ENCODE results near the gene IDUA.
A peak's percentile ranks its signal among the peaks of the same experiment; 100 is the strongest.
"Not testable (repeated sequence)": the region's sequence is repeated elsewhere in the genome, so short reads cannot be mapped to it uniquely, and the experiment has no call there.

IDUA gene

GRCh38 chr4:996030-996996, 9.5 kb downstream of the IDUA start:
- no peak overlapping the region for H3K9ac ChIP-seq (ENCODE audit: low read depth, low read length)
- H3K27me3 ChIP-seq (ENCODE audit: insufficient read depth, low read length) = peaks cover 61% of the 10 kb centered on the region
- no peaks in the 10 kb centered on the region for H3K9me3 ChIP-seq (ENCODE audit: insufficient read depth, low read depth, low read length)
- H3K36me3 ChIP-seq (ENCODE audit: insufficient read depth, low read depth, low read length) = no peaks in the 10 kb centered on the region
- no peaks in the 10 kb centered on the region for H3K4me1 ChIP-seq (ENCODE audit: insufficient read depth, low read length)
- H3K4me3 ChIP-seq (ENCODE audit: low read length) = no peak overlapping the region
- no peak overlapping the region for H3K27ac ChIP-seq (ENCODE audit: low read length)

- Histone ChIP-seq H3K9me3 (ENCODE audit: insufficient read depth, low read depth, low read length) (no peaks in the 10 kb centered on the region), H3K27ac (ENCODE audit: low read length) (no peak overlapping the region), H3K4me3 (ENCODE audit: low read length) (no peak overlapping the region; the same call in 1 of the 2 replicates), H3K9ac (ENCODE audit: low read depth, low read length) (no peak overlapping the region), H3K4me1 (ENCODE audit: insufficient read depth, low read length) (no peaks in the 10 kb centered on the region), H3K36me3 (ENCODE audit: insufficient read depth, low read depth, low read length) (no peaks in the 10 kb centered on the region), H3K27me3 (ENCODE audit: insufficient read depth, low read length) (peaks cover 68% of the 10 kb centered on the region)
Observed at GRCh38 chr4:996997-997374, 10.1 kb downstream of the IDUA start.

- no peaks in the 10 kb centered on the region for H3K4me1 ChIP-seq (ENCODE audit: insufficient read depth, low read length)
- peak overlapping the region; percentile 40; the same call in 1 of the 2 replicates for H3K4me3 ChIP-seq (ENCODE audit: low read length)
- peaks cover 73% of the 10 kb centered on the region for H3K27me3 ChIP-seq (ENCODE audit: insufficient read depth, low read length)
- H3K27ac ChIP-seq (ENCODE audit: low read length) = no peak overlapping the region
- no peak overlapping the region for H3K9ac ChIP-seq (ENCODE audit: low read depth, low read length)
- no peaks in the 10 kb centered on the region for H3K36me3 ChIP-seq (ENCODE audit: insufficient read depth, low read depth, low read length)
- H3K9me3 ChIP-seq (ENCODE audit: insufficient read depth, low read depth, low read length) = no peaks in the 10 kb centered on the region
Observed at GRCh38 chr4:997375-998071, 10.7 kb downstream of the IDUA start.

- Histone ChIP-seq H3K36me3 (ENCODE audit: insufficient read depth, low read depth, low read length) (no peaks in the 10 kb centered on the region), H3K4me3 (ENCODE audit: low read length) (no peak overlapping the region), H3K9ac (ENCODE audit: low read depth, low read length) (no peak overlapping the region), H3K9me3 (ENCODE audit: insufficient read depth, low read depth, low read length) (no peaks in the 10 kb centered on the region), H3K27ac (ENCODE audit: low read length) (no peak overlapping the region), H3K27me3 (ENCODE audit: insufficient read depth, low read length) (peaks cover 80% of the 10 kb centered on the region), H3K4me1 (ENCODE audit: insufficient read depth, low read length) (no peaks in the 10 kb centered on the region)
Observed at GRCh38 chr4:998096-998691, 11.3 kb downstream of the IDUA start.

GRCh38 chr4:999240-999863, 12.5 kb downstream of the IDUA start:
- H3K4me1 ChIP-seq (ENCODE audit: insufficient read depth, low read length); H3K9ac ChIP-seq (ENCODE audit: low read depth, low read length); H3K4me3 ChIP-seq (ENCODE audit: low read length); H3K27ac ChIP-seq (ENCODE audit: low read length); H3K36me3 ChIP-seq (ENCODE audit: insufficient read depth, low read depth, low read length); H3K9me3 ChIP-seq (ENCODE audit: insufficient read depth, low read depth, low read length): not testable (repeated sequence)
- H3K27me3 ChIP-seq (ENCODE audit: insufficient read depth, low read length) = peaks cover 92% of the 10 kb centered on the region

GRCh38 chr4:999882-1000425, 13.1 kb downstream of the IDUA start:
- H3K9ac ChIP-seq (ENCODE audit: low read depth, low read length) = no peak overlapping the region
- no peak overlapping the region for H3K27ac ChIP-seq (ENCODE audit: low read length)
- no peaks in the 10 kb centered on the region for H3K4me1 ChIP-seq (ENCODE audit: insufficient read depth, low read length)
- no peaks in the 10 kb centered on the region for H3K36me3 ChIP-seq (ENCODE audit: insufficient read depth, low read depth, low read length)
- no peak overlapping the region for H3K4me3 ChIP-seq (ENCODE audit: low read length)
- H3K9me3 ChIP-seq (ENCODE audit: insufficient read depth, low read depth, low read length) = no peaks in the 10 kb centered on the region
- H3K27me3 ChIP-seq (ENCODE audit: insufficient read depth, low read length) = peaks cover 98% of the 10 kb centered on the region

GRCh38 chr4:1000686-1001260, 13.9 kb downstream of the IDUA start:
- H3K27me3 ChIP-seq (ENCODE audit: insufficient read depth, low read length) = peaks cover 99% of the 10 kb centered on the region
- no peaks in the 10 kb centered on the region for H3K4me1 ChIP-seq (ENCODE audit: insufficient read depth, low read length)
- H3K27ac ChIP-seq (ENCODE audit: low read length) = no peak overlapping the region
- no peaks in the 10 kb centered on the region for H3K9me3 ChIP-seq (ENCODE audit: insufficient read depth, low read depth, low read length)
- no peak overlapping the region for H3K9ac ChIP-seq (ENCODE audit: low read depth, low read length)
- H3K4me3 ChIP-seq (ENCODE audit: low read length) = no peak overlapping the region
- no peaks in the 10 kb centered on the region for H3K36me3 ChIP-seq (ENCODE audit: insufficient read depth, low read depth, low read length)

- Histone ChIP-seq H3K27ac (ENCODE audit: low read length) (no peak overlapping the region), H3K9me3 (ENCODE audit: insufficient read depth, low read depth, low read length) (no peaks in the 10 kb centered on the region), H3K4me1 (ENCODE audit: insufficient read depth, low read length) (no peaks in the 10 kb centered on the region), H3K4me3 (ENCODE audit: low read length) (no peak overlapping the region; the same call in 1 of the 2 replicates), H3K36me3 (ENCODE audit: insufficient read depth, low read depth, low read length) (no peaks in the 10 kb centered on the region), H3K9ac (ENCODE audit: low read depth, low read length) (no peak overlapping the region), H3K27me3 (ENCODE audit: insufficient read depth, low read length) (peaks cover 98% of the 10 kb centered on the region)
Observed at GRCh38 chr4:1001561-1002130, 14.8 kb downstream of the IDUA start.

- Histone ChIP-seq H3K27ac (ENCODE audit: low read length) (no peak overlapping the region), H3K27me3 (ENCODE audit: insufficient read depth, low read length) (peaks cover 99% of the 10 kb centered on the region), H3K9me3 (ENCODE audit: insufficient read depth, low read depth, low read length) (no peaks in the 10 kb centered on the region), H3K9ac (ENCODE audit: low read depth, low read length) (no peak overlapping the region), H3K36me3 (ENCODE audit: insufficient read depth, low read depth, low read length) (no peaks in the 10 kb centered on the region), H3K4me1 (ENCODE audit: insufficient read depth, low read length) (no peaks in the 10 kb centered on the region), H3K4me3 (ENCODE audit: low read length) (no peak overlapping the region; the same call in 1 of the 2 replicates)
Observed at GRCh38 chr4:1002131-1002630, 15.3 kb downstream of the IDUA start.

- H3K9ac ChIP-seq (ENCODE audit: low read depth, low read length) = no peak overlapping the region
- no peaks in the 10 kb centered on the region for H3K36me3 ChIP-seq (ENCODE audit: insufficient read depth, low read depth, low read length)
- H3K27me3 ChIP-seq (ENCODE audit: insufficient read depth, low read length) = peaks cover 99% of the 10 kb centered on the region
- H3K4me3 ChIP-seq (ENCODE audit: low read length) = no peak overlapping the region; the same call in 1 of the 2 replicates
- no peaks in the 10 kb centered on the region for H3K4me1 ChIP-seq (ENCODE audit: insufficient read depth, low read length)
- no peak overlapping the region for H3K27ac ChIP-seq (ENCODE audit: low read length)
- no peaks in the 10 kb centered on the region for H3K9me3 ChIP-seq (ENCODE audit: insufficient read depth, low read depth, low read length)
Observed at GRCh38 chr4:1002631-1003251, 15.9 kb downstream of the IDUA start.

Data from iPS-20b (cell line).